Activated T-cell treated with anti-CD3 and anti-CD28 coated beads, Interleukin-2, amount 50 U/mL, for 72 hours (primary cell): Measurements from ENCODE around the gene SLIT1. TPM values are rescaled to one million over a fixed set of nuclear protein-coding genes. Genes with fewer than 3 reads are reported as not detected.

Source experiments
- ATAC-seq, 2 donors: fragments of 150-1000 bp; cut with Tn5 transposase; replicated peaks in 1 of 2; 2 replicates each; pipeline ENCODE4 v1.10.0; 2021; ENCODE audit warnings: moderate library complexity in 2 of 2, mild to moderate bottlenecking in 1 of 2
- DNase-seq, 2 donors: peaks; one replicate each; pipeline ENCODE4 v3.0.0; 2021 to 2022; ENCODE audit warnings: mixed read lengths in 1 of 2
- H3K27ac Mint-ChIP-seq: one replicate; pipeline ENCODE4 v1.8.0; 2022; ENCODE audit warnings: mild to moderate bottlenecking, moderate library complexity, mixed read lengths
- H3K27me3 Mint-ChIP-seq: one replicate; pipeline ENCODE4 v1.8.0; 2022; ENCODE audit warnings: low read depth, mixed read lengths
- H3K36me3 Mint-ChIP-seq, 2 donors: one replicate each; pipeline ENCODE4 v1.8.0; 2022; ENCODE audit warnings: mixed read lengths in 2 of 2, mild to moderate bottlenecking in 1 of 2; ENCODE audit not compliant: insufficient read depth in 2 of 2
- H3K4me1 Mint-ChIP-seq: one replicate; pipeline ENCODE4 v1.8.0; 2022; ENCODE audit warnings: low read depth, mixed read lengths
- H3K4me3 Mint-ChIP-seq, 2 donors: one replicate each; pipeline ENCODE4 v1.8.0; 2022; ENCODE audit warnings: mild to moderate bottlenecking in 2 of 2, mixed read lengths in 2 of 2, moderate library complexity in 2 of 2
- H3K9me3 Mint-ChIP-seq, 2 donors: one replicate each; pipeline ENCODE4 v1.8.0; 2022; ENCODE audit warnings: mixed read lengths in 2 of 2
- total RNA-seq, 2 donors: library from RNA; stranded (reverse); gene quantifications; one replicate each; pipeline ENCODE4 v1.2.3, GENCODE V29; 2022

The SLIT1 gene
- total RNA-seq, 2 donors from 2014 or later = 0.65 to 1.3 TPM

GRCh38 chr10:97012470-97012869 is 173.3 kb downstream of the SLIT1 start:
- peaks cover 3 to 4% of the 10 kb centered on the region in 2 donors for H3K9me3 Mint-ChIP-seq
- ATAC-seq (no peak), DNase-seq (no peak)
- H3K36me3 Mint-ChIP-seq = peaks cover 2 to 5% of the 10 kb centered on the region in 2 donors
- no peak overlapping the region for H3K27ac Mint-ChIP-seq
- H3K4me3 Mint-ChIP-seq = no peak overlapping the region
- H3K4me1 Mint-ChIP-seq = peaks cover 18% of the 10 kb centered on the region
- no peaks in the 10 kb centered on the region for H3K27me3 Mint-ChIP-seq

DNA sequence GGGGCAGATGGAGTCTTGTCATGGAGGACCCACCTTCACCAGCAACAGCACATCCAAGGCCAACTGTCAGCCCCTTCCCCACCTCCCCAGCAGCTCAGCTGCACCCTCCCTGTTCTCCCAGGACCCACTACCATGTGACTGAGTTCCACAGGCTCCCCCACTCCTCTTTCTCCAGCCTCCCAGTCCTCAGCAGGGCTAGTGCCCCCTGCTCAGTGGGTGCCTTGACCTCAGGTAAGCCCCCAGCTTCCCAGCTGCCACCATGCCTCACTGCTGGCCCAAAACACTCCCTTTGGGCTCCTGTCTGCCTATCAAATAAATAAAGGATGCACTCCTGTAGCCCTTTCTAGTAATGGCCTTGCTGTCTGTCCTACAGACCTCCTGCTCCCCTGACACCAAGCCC is 174.4 kb downstream of the SLIT1 start:
- H3K27me3 Mint-ChIP-seq = no peaks in the 10 kb centered on the region
- H3K4me1 Mint-ChIP-seq = peaks cover 7% of the 10 kb centered on the region
- ATAC-seq (no peak), DNase-seq (no peak)
- H3K27ac Mint-ChIP-seq = no peak overlapping the region
- no peak overlapping the region for H3K4me3 Mint-ChIP-seq
- peaks cover 8 to 16% of the 10 kb centered on the region in 2 donors for H3K36me3 Mint-ChIP-seq
- peaks cover 7 to 11% of the 10 kb centered on the region in 2 donors for H3K9me3 Mint-ChIP-seq

DNA sequence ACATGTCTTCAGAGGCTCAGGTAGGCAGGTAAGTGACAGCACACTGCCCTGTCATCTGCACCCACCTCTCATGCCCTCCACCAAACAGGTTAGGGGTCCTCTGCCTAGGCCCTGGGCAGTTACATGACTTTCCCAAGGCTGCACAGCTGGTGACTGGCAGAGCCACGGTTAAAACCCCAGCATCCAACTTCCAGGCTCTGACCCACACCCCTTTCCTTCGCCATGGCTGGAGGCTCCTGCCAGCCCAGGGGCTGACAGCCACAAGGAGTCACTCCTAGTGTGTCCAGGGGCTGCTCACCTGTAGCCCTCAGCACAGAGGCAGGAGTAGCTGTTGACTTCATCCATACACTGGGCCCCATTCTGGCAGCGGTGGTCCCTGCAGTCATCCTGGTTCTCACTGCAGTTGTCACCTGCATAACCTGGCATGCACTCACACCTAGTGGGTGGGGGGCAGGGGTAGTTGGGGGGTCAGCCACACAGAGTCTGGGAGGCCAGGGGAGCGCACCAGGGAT is 175.0 kb downstream of the SLIT1 start:
- Mint-ChIP-seq H3K9me3 (peaks cover 8 to 11% of the 10 kb centered on the region in 2 donors), H3K36me3 (peaks cover 8 to 16% of the 10 kb centered on the region in 2 donors), H3K27ac (no peak overlapping the region), H3K4me3 (no peak overlapping the region), H3K4me1 (peaks cover 4% of the 10 kb centered on the region), H3K27me3 (no peaks in the 10 kb centered on the region)
- ATAC-seq (no peak), DNase-seq (no peak)

GRCh38 chr10:97007417-97007816 is 178.3 kb downstream of the SLIT1 start:
- Mint-ChIP-seq H3K36me3 (peaks cover 11 to 20% of the 10 kb centered on the region in 2 donors), H3K27me3 (no peaks in the 10 kb centered on the region), H3K27ac (peak overlapping the region; percentile 15), H3K4me3 (no peak overlapping the region), H3K9me3 (peaks cover 10 to 13% of the 10 kb centered on the region in 2 donors), H3K4me1 (no peaks in the 10 kb centered on the region)
- DNase-seq (no peak), ATAC-seq (no peak)

- H3K9me3 Mint-ChIP-seq = peaks cover 10 to 13% of the 10 kb centered on the region in 2 donors
- H3K4me3 Mint-ChIP-seq = no peak overlapping the region
- no peak overlapping the region for H3K27ac Mint-ChIP-seq
- H3K36me3 Mint-ChIP-seq = peaks cover 11 to 20% of the 10 kb centered on the region in 2 donors
- no peak for DNase-seq
- H3K4me1 Mint-ChIP-seq = no peaks in the 10 kb centered on the region
- no peak for ATAC-seq
- no peaks in the 10 kb centered on the region for H3K27me3 Mint-ChIP-seq
These were observed 179.4 kb downstream of the SLIT1 start for GRCh38 chr10:97006364-97006763.

- H3K9me3 Mint-ChIP-seq = peaks cover 10 to 13% of the 10 kb centered on the region in 2 donors
- H3K4me1 Mint-ChIP-seq = no peaks in the 10 kb centered on the region
- H3K27ac Mint-ChIP-seq = no peak overlapping the region
- H3K36me3 Mint-ChIP-seq = peaks cover 11 to 20% of the 10 kb centered on the region in 2 donors
- ATAC-seq = no peak
- DNase-seq = no peak
- no peak overlapping the region for H3K4me3 Mint-ChIP-seq
- H3K27me3 Mint-ChIP-seq = no peaks in the 10 kb centered on the region
These were observed 180.4 kb downstream of the SLIT1 start for GRCh38 chr10:97005349-97005748.

GRCh38 chr10:97004591-97004990 is 181.2 kb downstream of the SLIT1 start:
- DNase-seq = no peak
- peaks cover 10 to 13% of the 10 kb centered on the region in 2 donors for H3K9me3 Mint-ChIP-seq
- ATAC-seq = no peak
- no peaks in the 10 kb centered on the region for H3K4me1 Mint-ChIP-seq
- H3K27me3 Mint-ChIP-seq = no peaks in the 10 kb centered on the region
- H3K27ac Mint-ChIP-seq = no peak overlapping the region
- H3K36me3 Mint-ChIP-seq = peaks cover 11 to 20% of the 10 kb centered on the region in 2 donors
- H3K4me3 Mint-ChIP-seq = no peak overlapping the region

DNA sequence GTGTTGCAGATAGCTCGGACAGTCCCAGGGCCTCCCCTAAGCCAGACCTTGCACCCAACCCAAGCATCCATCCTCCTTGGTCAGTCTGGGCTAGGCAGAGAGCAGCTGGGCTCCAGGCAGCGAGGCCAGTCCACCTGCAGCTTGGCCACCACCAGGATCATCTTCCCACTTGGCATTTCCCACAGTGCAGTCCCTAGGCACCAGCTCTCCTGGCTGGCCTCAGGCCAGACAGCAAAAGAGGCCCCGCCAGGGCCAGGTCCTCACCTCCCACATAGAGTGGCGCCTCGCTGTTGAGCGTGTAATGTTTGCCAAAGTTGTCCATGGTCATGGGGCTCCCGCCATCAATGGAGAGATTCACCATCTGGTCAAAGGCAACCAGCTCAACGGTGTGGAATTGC is 182.0 kb downstream of the SLIT1 start:
- Mint-ChIP-seq H3K9me3 (peaks cover 10 to 13% of the 10 kb centered on the region in 2 donors), H3K36me3 (peaks cover 11 to 20% of the 10 kb centered on the region in 2 donors), H3K4me3 (no peak overlapping the region), H3K27me3 (no peaks in the 10 kb centered on the region), H3K27ac (no peak overlapping the region), H3K4me1 (no peaks in the 10 kb centered on the region)
- ATAC-seq (no peak), DNase-seq (no peak)

DNA sequence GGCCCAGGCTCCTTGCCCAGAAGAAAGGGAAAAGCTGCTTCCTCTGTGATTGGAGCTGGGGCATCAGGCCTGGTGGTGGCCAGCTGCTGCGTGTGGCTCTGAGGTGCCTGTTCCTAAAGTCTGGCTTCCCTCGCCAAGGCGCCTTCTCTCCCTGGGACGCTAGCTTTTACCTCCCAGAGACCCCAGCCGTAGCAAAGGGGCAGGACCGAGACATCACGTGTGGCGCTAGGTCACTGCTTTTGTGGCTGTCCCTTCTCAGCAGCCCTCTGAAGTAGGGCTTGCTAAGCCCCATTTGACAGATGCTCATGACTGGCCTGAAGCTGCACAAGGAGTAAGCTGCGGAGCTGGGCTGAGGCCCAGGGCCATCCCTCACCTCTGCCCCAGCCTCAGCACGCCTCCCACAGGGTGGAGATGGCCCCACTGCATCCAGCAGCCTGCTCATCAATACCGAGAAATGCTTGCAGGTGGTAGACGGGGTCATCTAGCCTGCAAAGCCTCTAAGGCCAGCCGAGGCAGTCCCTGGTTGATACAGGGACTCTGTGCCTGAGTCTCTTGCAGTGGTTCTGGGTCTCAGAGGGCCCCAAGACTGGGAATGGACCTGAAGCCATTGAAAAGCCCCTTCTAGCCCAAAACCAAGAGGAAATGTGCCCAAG is 182.5 kb downstream of the SLIT1 start:
- ATAC-seq (no peak), DNase-seq (no peak)
- no peak overlapping the region for H3K27ac Mint-ChIP-seq
- no peaks in the 10 kb centered on the region for H3K27me3 Mint-ChIP-seq
- no peaks in the 10 kb centered on the region for H3K4me1 Mint-ChIP-seq
- H3K36me3 Mint-ChIP-seq = peaks cover 11 to 20% of the 10 kb centered on the region in 2 donors
- peaks cover 10 to 13% of the 10 kb centered on the region in 2 donors for H3K9me3 Mint-ChIP-seq
- H3K4me3 Mint-ChIP-seq = no peak overlapping the region

DNA sequence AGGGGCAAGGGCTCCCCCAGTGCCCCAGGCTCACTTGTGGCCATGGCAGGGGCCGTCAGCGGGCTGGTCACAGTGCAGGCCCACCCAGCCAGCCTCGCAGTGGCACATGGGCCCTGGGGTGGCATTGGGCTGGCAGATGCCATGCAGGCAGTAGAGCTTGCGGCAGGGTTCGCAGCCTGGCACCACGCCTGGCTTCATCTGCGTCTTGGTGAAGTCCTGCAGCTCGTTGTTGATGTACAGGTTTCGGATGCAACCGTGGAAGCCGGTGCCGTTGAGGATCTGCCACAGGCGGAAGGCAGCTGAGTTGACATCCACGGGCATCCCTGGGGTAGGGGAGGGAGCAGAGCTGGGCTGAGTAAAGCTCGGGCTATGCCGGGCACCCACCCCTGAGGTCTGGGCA is 183.1 kb downstream of the SLIT1 start:
- Mint-ChIP-seq H3K27me3 (no peaks in the 10 kb centered on the region), H3K9me3 (peaks cover 8 to 12% of the 10 kb centered on the region in 2 donors), H3K27ac (no peak overlapping the region), H3K36me3 (peaks cover 11 to 16% of the 10 kb centered on the region in 2 donors), H3K4me3 (no peak overlapping the region), H3K4me1 (no peaks in the 10 kb centered on the region)
- no peak for ATAC-seq
- no peak for DNase-seq

- ATAC-seq = no peak
These were observed 184.4 kb downstream of the SLIT1 start for GRCh38 chr10:97001183-97001991.

GRCh38 chr10:97000487-97001182 is 185.1 kb downstream of the SLIT1 start:
- Mint-ChIP-seq H3K27me3 (no peaks in the 10 kb centered on the region), H3K9me3 (peaks cover 2% of the 10 kb centered on the region in 2 donors), H3K27ac (no peak overlapping the region), H3K4me3 (no peak overlapping the region), H3K36me3 (peaks cover 2 to 3% of the 10 kb centered on the region in 2 donors), H3K4me1 (no peaks in the 10 kb centered on the region)
- ATAC-seq = no peak
- no peak for DNase-seq

More at GRCh38 chr10:97001183-97001991, 184.4 kb downstream of the SLIT1 start:
- peaks cover 3% of the 10 kb centered on the region in 2 donors for H3K9me3 Mint-ChIP-seq
- H3K36me3 Mint-ChIP-seq = peaks cover 2 to 4% of the 10 kb centered on the region in 2 donors
- no peak overlapping the region for H3K4me3 Mint-ChIP-seq
- H3K4me1 Mint-ChIP-seq = no peaks in the 10 kb centered on the region
- no peak for DNase-seq
- no peak overlapping the region for H3K27ac Mint-ChIP-seq
- no peaks in the 10 kb centered on the region for H3K27me3 Mint-ChIP-seq

GRCh38 chr10:96999987-97000386 is 185.8 kb downstream of the SLIT1 start:
- H3K9me3 Mint-ChIP-seq = no peaks in the 10 kb centered on the region
- no peak for ATAC-seq
- H3K4me1 Mint-ChIP-seq = no peaks in the 10 kb centered on the region
- H3K27ac Mint-ChIP-seq = no peak overlapping the region
- no peaks in the 10 kb centered on the region for H3K27me3 Mint-ChIP-seq
- no peaks in the 10 kb centered on the region for H3K36me3 Mint-ChIP-seq
- no peak overlapping the region for H3K4me3 Mint-ChIP-seq
- DNase-seq = no peak
